Endothelial cell of umbilical vein (primary cell): ENCODE data around the gene PLCH1. TPM values are rescaled to one million over a fixed set of nuclear protein-coding genes. Genes with fewer than 3 reads are reported as not detected.

Experiments used
- BruUV-seq: library from RNA; stranded (reverse); fragments of 400-500 nt; replicated peaks from 2 replicates; lab custom pipeline; 2021; lab: Mats Ljungman, UMichigan
- CTCF ChIA-PET: fragments of 300-600, 350-600 bp; sonication (Branson Sonifier 250); formaldehyde crosslinking; loops from one replicate; lab custom pipeline; 2021; ENCODE audit warnings: antibody characterized with exemption, inconsistent platforms; lab: Charles Lee
- POLR2A ChIA-PET: fragments of 300-600, 350-600 bp; sonication (Branson Sonifier 250); formaldehyde crosslinking; loops from one replicate; lab custom pipeline; 2021; ENCODE audit warnings: antibody characterized with exemption, inconsistent platforms; lab: Charles Lee
- DNase-seq: peaks from one replicate; pipeline ENCODE4 v3.0.0-alpha.2; 2011; ENCODE audit warnings: low read depth, low spot score
- FAIRE-seq: peaks from 2 replicates; lab custom pipeline; 2011; peaks lifted over from hg19 to GRCh38; lab: Jason Lieb, UNC
- H2AFZ ChIP-seq: 2 replicates; pipeline ENCODE4 v1.6.0; 2012; ENCODE audit warnings: low read depth, low read length, control low read depth, inconsistent platforms
- H3K27ac ChIP-seq: 2 replicates; pipeline ENCODE4 v1.5.1; 2011; ENCODE audit warnings: low read depth, mild to moderate bottlenecking, control low read depth, low read length, moderate library complexity; ENCODE audit not compliant: insufficient read depth
- H3K27me3 ChIP-seq, 2 experiments: 2 replicates each; pipeline versions ENCODE4 v1.6.0 to v1.6.1; 2011; ENCODE audit warnings: low read length in 2 of 2, mixed read lengths in 1 of 2; ENCODE audit not compliant: control insufficient read depth in 2 of 2, insufficient read depth in 2 of 2
- H3K36me3 ChIP-seq, 2 experiments: 2 replicates in 1 of 2; 3 replicates in 1 of 2; pipeline ENCODE4 v1.5.1; 2011; ENCODE audit warnings: low read length in 2 of 2, mild to moderate bottlenecking in 1 of 2, moderate library complexity in 1 of 2; ENCODE audit not compliant: control insufficient read depth in 2 of 2, insufficient read depth in 2 of 2; ENCODE audit errors: extremely low read depth in 1 of 2
- H3K4me1 ChIP-seq: 3 replicates; pipeline ENCODE4 v1.5.1; 2011; ENCODE audit warnings: mild to moderate bottlenecking, low read length; ENCODE audit not compliant: control insufficient read depth, insufficient read depth; ENCODE audit errors: extremely low read depth
- H3K4me2 ChIP-seq: 2 replicates; pipeline ENCODE4 v1.6.1; 2011; ENCODE audit warnings: low read length, control low read depth, mixed read lengths; ENCODE audit not compliant: insufficient read depth
- H3K4me3 ChIP-seq, 3 experiments: fragments of 200-600 bp in 1 of 3; sonication (generic), shearing (Covaris generic) in 1 of 3; replicated peaks in 1 of 3; 2 replicates each; pipeline ENCODE4 v1.5.1; 2011 to 2016; ENCODE audit warnings: control low read depth in 3 of 3, low read length in 3 of 3, mild to moderate bottlenecking in 2 of 3, inconsistent platforms in 1 of 3, low read depth in 1 of 3, moderate library complexity in 1 of 3; ENCODE audit not compliant: insufficient read depth in 1 of 3
- H3K79me2 ChIP-seq: 2 replicates; pipeline ENCODE4 v1.6.0; 2012; ENCODE audit warnings: low read length, inconsistent platforms; ENCODE audit not compliant: control insufficient read depth, insufficient read depth
- H3K9ac ChIP-seq: replicated peaks from 2 replicates; pipeline ENCODE3; 2011; ENCODE audit warnings: low read length, control low read depth; ENCODE audit not compliant: insufficient read depth; ENCODE audit errors: extremely low read depth
- H3K9me1 ChIP-seq: replicated peaks from 3 replicates; pipeline ENCODE4 v1.6.0; 2011; ENCODE audit warnings: mild to moderate bottlenecking, low read length; ENCODE audit not compliant: control insufficient read depth, insufficient read depth; ENCODE audit errors: extremely low read depth
- H3K9me3 ChIP-seq: replicated peaks from 2 replicates; pipeline ENCODE4 v1.5.1; 2012; ENCODE audit warnings: low read length, inconsistent platforms; ENCODE audit not compliant: control insufficient read depth, insufficient read depth
- H4K20me1 ChIP-seq: replicated peaks from 2 replicates; pipeline ENCODE3; 2011; ENCODE audit warnings: mild to moderate bottlenecking, low read length; ENCODE audit not compliant: control insufficient read depth, insufficient read depth; ENCODE audit errors: extremely low read depth
- EZH2 ChIP-seq: IDR thresholded peaks from 2 replicates; pipeline ENCODE4 v1.6.1; 2012; ENCODE audit warnings: borderline replicate concordance, low read depth, mild to moderate bottlenecking, moderate library complexity, low read length, inconsistent platforms; ENCODE audit not compliant: severe bottlenecking
- FOS ChIP-seq: IDR thresholded peaks from 2 replicates; pipeline ENCODE4 v1.6.1; 2011; ENCODE audit warnings: mild to moderate bottlenecking, low read length, moderate library complexity, borderline replicate concordance; ENCODE audit not compliant: insufficient read depth
- GATA2 ChIP-seq: IDR thresholded peaks from 2 replicates; pipeline ENCODE4 v1.7.0; 2011; ENCODE audit warnings: low read depth, mild to moderate bottlenecking, moderate library complexity, mixed read lengths, low read length; ENCODE audit not compliant: insufficient read length, insufficient read depth
- JUN ChIP-seq: IDR thresholded peaks from 2 replicates; pipeline ENCODE4 v1.6.1; 2011; ENCODE audit warnings: borderline replicate concordance, low read depth; ENCODE audit not compliant: insufficient read length, insufficient read depth
- MAX ChIP-seq: IDR thresholded peaks from 2 replicates; pipeline ENCODE4 v1.6.1; 2011; ENCODE audit not compliant: insufficient read depth, insufficient read length
- MYC ChIP-seq: IDR thresholded peaks from one replicate; pipeline ENCODE4 v1.6.1; 2011; ENCODE audit warnings: mild to moderate bottlenecking, low read depth, low read length
- POLR2A ChIP-seq: IDR thresholded peaks from 2 replicates; pipeline ENCODE4 v1.6.1; 2012; ENCODE audit warnings: low read depth, mild to moderate bottlenecking, control low read depth, low read length
- POLR2AphosphoS5 ChIP-seq: IDR thresholded peaks from 2 replicates; pipeline ENCODE4 v1.6.1; 2012; ENCODE audit warnings: low read depth, mild to moderate bottlenecking, control low read depth, low read length, moderate library complexity; ENCODE audit not compliant: insufficient read depth
- dilution Hi-C: fragments of 300-500 bp; cut with MboI; formaldehyde crosslinking; loops from one replicate; pipeline ENCODE4 v1.15.0; 2019; ENCODE audit warnings: low sequenced_read_pairs; ENCODE audit not compliant: extremely low pct_ligation_motif_present
- intact Hi-C: fragments of 100-400 bp; cut with micrococcal nuclease; formaldehyde crosslinking; loops from one replicate; pipeline ENCODE4 v1.10.0; 2022
- polyA plus RNA-seq, 4 experiments: library from polyadenylated mRNA; depleted of rRNA in 3 of 4; stranded (reverse) in 3 of 4; unstranded in 1 of 4; fragments of >200 nt; gene quantifications; 2 replicates each; pipeline versions ENCODE4 v1.2.1 to v1.2.3, GENCODE V29; 2011 to 2012; ENCODE audit warnings: missing spikeins in 1 of 4
- total RNA-seq: library from RNA; stranded (reverse); gene quantifications from 2 replicates; pipeline ENCODE4 v1.2.3, GENCODE V29; 2021
- TF ChIP-seq, protein P1 (sequence below), 2 donors: IDR thresholded peaks; 1 replicate in 1 of 2; 2 replicates in 1 of 2; pipeline ENCODE4 v1.5.1; 2011; ENCODE audit warnings: low read length in 2 of 2, mild to moderate bottlenecking in 2 of 2, moderate library complexity in 2 of 2, control low read depth in 1 of 2, inconsistent platforms in 1 of 2, low read depth in 1 of 2; ENCODE audit not compliant: insufficient read depth in 1 of 2; ENCODE audit errors: extremely low read depth in 1 of 2

PLCH1 gene
- total and polyA plus RNA-seq, 2 donors (not counting 3 experiments of a cell fraction or from before 2014, with no cell fraction given) = 0.03 TPM; not detected in 1

DNA sequence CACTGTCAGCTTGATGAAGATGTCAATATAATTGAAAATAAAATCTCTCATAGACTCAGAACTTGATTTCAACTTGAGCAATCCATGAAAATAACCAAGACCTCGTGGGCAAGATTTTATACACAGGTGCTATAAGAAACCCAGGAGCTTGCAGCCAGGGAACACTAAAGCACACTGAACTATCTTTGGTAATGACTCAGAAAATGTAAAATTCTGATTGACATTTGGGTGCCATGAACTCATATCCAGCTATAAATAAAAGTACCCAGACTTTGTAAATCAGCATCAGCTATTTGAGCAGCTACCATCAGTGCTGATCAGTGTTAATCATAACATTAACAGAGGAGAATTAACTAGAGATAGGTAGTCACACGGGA is 61.5 kb downstream of the PLCH1 start:
- no peaks in the 10 kb centered on the region for H4K20me1 ChIP-seq
- dilution Hi-C loops (no loop called here), intact Hi-C loops (no loop called here)
- no TSS peak for BruUV-seq
- no peaks in the 10 kb centered on the region for H3K9me3 ChIP-seq
- no peak overlapping the region for H3K27ac ChIP-seq
- H3K79me2 ChIP-seq = no peaks in the 10 kb centered on the region
- no peak overlapping the region for H3K4me2 ChIP-seq
- no peak overlapping the region for H3K9ac ChIP-seq
- no peak for DNase-seq
- no peak for FAIRE-seq
- ChIA-PET POLR2A (no interaction called here), CTCF (interaction anchor here (1.2 kb wide), 1 partner anchor 19 kb away, joined by 5 read pairs; no protein-coding TSS in a partner anchor)
- H3K27me3 ChIP-seq = no peaks in the 10 kb centered on the region
- no peak overlapping the region for H2AFZ ChIP-seq
- H3K9me1 ChIP-seq = no peaks in the 10 kb centered on the region
- no peak for TF ChIP-seq JUN
- TF ChIP-seq FOS = no peak
- TF ChIP-seq POLR2A = no peak
- no peak for TF ChIP-seq MYC
- no peak for TF ChIP-seq EZH2
- TF ChIP-seq, protein P1, sequence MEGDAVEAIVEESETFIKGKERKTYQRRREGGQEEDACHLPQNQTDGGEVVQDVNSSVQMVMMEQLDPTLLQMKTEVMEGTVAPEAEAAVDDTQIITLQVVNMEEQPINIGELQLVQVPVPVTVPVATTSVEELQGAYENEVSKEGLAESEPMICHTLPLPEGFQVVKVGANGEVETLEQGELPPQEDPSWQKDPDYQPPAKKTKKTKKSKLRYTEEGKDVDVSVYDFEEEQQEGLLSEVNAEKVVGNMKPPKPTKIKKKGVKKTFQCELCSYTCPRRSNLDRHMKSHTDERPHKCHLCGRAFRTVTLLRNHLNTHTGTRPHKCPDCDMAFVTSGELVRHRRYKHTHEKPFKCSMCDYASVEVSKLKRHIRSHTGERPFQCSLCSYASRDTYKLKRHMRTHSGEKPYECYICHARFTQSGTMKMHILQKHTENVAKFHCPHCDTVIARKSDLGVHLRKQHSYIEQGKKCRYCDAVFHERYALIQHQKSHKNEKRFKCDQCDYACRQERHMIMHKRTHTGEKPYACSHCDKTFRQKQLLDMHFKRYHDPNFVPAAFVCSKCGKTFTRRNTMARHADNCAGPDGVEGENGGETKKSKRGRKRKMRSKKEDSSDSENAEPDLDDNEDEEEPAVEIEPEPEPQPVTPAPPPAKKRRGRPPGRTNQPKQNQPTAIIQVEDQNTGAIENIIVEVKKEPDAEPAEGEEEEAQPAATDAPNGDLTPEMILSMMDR (IDR thresholded peaks at IDR 0.05; ENCODE audit: extremely low read depth in 1 of 2, insufficient read depth in 1 of 2, low read depth in 1 of 2, low read length in 2 of 2) = no peak
- TF ChIP-seq MAX = no peak
- no peak for TF ChIP-seq POLR2AphosphoS5
- TF ChIP-seq GATA2 = no peak
- no peaks in the 10 kb centered on the region for H3K36me3 ChIP-seq
- no peak overlapping the region for H3K4me3 ChIP-seq
- no peaks in the 10 kb centered on the region for H3K4me1 ChIP-seq
